ENCODE results near the gene KLF15. TPM values are rescaled to one million over a fixed set of nuclear protein-coding genes. Genes with fewer than 3 reads are reported as not detected.

Gene KLF15
- total RNA-seq, 4 donors from 2014 or later = 138 to 234 (median 176) TPM

DNA sequence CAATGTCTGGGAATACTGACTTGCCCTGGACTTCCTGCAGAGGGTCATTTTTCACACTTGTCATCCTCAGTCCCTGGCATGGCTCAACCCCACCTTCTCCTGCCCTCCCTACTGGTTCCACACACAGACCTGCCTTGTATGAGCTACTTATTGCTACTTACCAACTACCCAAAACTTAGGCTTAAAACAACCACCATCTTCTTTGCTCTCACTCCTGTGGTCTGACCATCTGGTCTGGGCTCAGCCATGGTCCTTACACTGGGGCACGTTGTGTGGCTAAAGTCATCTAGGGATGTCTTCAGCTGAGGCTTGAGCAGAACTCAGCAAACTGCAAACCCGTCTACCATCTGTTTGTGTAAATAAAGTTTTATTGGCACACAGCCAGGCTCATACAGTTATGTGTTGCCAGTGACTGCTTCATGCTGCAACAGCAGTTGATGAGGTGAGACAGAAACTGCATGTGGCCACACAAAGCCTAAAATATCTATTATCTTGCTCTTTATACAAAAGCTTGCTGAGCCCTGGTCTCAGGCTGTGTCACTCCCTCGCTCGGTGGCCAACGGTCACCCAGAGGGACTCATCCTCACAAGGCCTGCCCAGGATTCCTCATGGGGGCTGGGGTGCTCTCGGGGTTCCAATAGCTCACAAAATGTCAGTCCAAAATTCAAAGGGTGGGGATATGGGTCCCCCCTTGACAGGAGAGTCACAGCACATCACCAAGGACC lies 43.5 kb downstream of the KLF15 start:
- H3K36me3 ChIP-seq = peaks cover 0 to 16% (median 0%) of the 10 kb centered on the region in 3 donors
- no peak overlapping the region for H3K27ac ChIP-seq
- H3K9me3 ChIP-seq = peaks cover 0 to 26% (median 0%) of the 10 kb centered on the region in 4 donors
- no peak overlapping the region for H3K4me3 ChIP-seq
- TF ChIP-seq POLR2A (IDR thresholded peaks at IDR 0.05) = no peak
- no peak for TF ChIP-seq EP300 (IDR thresholded peaks at IDR 0.05)
- WGBS, 2 donors = 80 to 84% methylated on average over 6 of the region's 6 CpGs
- H3K27me3 ChIP-seq = no peaks in the 10 kb centered on the region
- no peak for DNase-seq (ENCODE audit: low spot score in 2 of 2)
- H3K4me1 ChIP-seq = no peaks in the 10 kb centered on the region

DNA sequence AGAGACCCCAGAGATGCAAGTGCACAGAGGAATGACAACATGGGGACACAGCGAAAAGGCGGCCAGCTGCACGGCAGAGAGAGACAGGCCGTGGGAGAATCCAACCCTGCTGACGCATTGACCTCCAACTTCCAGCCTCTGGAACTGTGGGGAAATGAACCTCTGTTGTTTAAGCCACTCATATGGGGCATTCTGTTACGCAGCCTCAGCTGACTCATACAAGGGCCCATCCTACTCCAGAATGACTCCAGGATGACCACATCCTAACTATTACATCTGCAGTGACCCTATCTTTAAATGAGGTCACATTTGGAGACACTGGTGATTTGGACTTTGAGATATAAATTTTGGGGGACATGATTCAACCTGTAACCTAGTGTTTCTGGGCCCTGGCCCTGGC lies 44.0 kb downstream of the KLF15 start:
- Histone ChIP-seq H3K36me3 (peaks cover 0 to 16% (median 0%) of the 10 kb centered on the region in 3 donors), H3K4me3 (no peak overlapping the region), H3K9me3 (peaks cover 0 to 23% (median 0%) of the 10 kb centered on the region in 4 donors), H3K27ac (no peak overlapping the region), H3K27me3 (no peaks in the 10 kb centered on the region), H3K4me1 (no peaks in the 10 kb centered on the region)
- WGBS, 2 donors = 92 to 96% methylated on average over 6 of the region's 6 CpGs
- DNase-seq (ENCODE audit: low spot score in 2 of 2) = no peak
- no peak for TF ChIP-seq EP300 (IDR thresholded peaks at IDR 0.05)
- TF ChIP-seq POLR2A (IDR thresholded peaks at IDR 0.05) = no peak
- TF ChIP-seq, protein P1, sequence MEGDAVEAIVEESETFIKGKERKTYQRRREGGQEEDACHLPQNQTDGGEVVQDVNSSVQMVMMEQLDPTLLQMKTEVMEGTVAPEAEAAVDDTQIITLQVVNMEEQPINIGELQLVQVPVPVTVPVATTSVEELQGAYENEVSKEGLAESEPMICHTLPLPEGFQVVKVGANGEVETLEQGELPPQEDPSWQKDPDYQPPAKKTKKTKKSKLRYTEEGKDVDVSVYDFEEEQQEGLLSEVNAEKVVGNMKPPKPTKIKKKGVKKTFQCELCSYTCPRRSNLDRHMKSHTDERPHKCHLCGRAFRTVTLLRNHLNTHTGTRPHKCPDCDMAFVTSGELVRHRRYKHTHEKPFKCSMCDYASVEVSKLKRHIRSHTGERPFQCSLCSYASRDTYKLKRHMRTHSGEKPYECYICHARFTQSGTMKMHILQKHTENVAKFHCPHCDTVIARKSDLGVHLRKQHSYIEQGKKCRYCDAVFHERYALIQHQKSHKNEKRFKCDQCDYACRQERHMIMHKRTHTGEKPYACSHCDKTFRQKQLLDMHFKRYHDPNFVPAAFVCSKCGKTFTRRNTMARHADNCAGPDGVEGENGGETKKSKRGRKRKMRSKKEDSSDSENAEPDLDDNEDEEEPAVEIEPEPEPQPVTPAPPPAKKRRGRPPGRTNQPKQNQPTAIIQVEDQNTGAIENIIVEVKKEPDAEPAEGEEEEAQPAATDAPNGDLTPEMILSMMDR (IDR thresholded peaks at IDR 0.05) = no peak

DNA sequence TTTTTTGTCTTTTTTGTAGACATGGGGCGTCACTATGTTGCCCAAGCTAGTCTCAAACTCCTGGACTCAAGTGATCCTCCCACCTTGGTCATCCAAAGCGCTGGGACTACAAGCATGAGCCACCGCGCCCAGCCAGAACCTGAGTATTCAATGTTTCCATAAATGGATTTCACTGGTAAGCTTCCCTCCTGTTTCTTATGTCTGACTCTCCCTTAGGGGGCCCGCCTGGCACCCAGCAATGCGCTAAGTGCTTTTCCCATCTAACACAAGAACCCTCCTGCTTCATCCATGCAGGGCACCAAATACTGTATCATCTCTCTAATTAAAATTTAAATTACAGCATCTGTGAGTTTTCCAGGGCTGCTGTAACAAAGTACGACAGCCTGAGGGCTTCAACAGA lies 44.9 kb downstream of the KLF15 start:
- no peaks in the 10 kb centered on the region for H3K27me3 ChIP-seq
- H3K4me3 ChIP-seq = no peak overlapping the region
- H3K9me3 ChIP-seq = peaks cover 0 to 15% (median 0%) of the 10 kb centered on the region in 4 donors
- WGBS, 2 donors = 93 to 96% methylated on average over 7 of the region's 7 CpGs
- no peak for DNase-seq (ENCODE audit: low spot score in 2 of 2)
- H3K4me1 ChIP-seq = no peaks in the 10 kb centered on the region
- peaks cover 0 to 21% (median 0%) of the 10 kb centered on the region in 3 donors for H3K36me3 ChIP-seq
- TF ChIP-seq, protein P1 (IDR thresholded peaks at IDR 0.05) = no peak
- TF ChIP-seq POLR2A (IDR thresholded peaks at IDR 0.05) (no peak), EP300 (IDR thresholded peaks at IDR 0.05) (no peak)
- no peak overlapping the region for H3K27ac ChIP-seq

DNA sequence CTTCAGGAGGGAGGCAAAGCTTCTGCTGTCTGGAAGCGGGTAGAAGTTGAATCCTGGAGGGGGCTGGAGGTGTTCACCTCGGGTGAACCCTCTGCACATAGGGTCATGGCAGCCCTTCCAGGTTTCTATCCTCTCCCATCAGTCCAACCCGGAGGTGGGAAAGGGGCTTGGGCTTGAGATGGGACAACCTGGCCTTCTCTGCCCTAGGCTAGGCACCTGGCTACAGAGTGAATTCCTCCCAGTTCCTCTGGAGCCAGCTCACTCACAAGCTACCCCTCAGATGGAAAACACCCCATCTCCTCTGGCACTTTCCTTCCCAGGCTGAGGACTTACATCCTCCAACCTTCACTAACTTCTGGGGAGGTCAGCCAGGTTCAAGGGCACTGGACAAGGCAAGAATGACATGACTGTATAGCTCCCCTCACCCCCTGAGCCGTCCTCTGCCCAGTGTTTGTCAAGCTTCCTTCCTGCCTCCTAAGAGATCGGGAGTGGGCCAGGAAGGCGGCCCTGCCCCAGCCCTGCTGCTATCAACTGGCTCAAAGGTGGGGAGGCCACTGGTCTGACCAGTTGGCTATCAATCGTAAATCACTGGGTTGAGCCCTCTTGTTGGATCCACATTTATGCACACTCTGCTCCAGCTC lies 45.8 kb downstream of the KLF15 start:
- peaks cover 0 to 21% (median 0%) of the 10 kb centered on the region in 3 donors for H3K36me3 ChIP-seq
- no peaks in the 10 kb centered on the region for H3K4me1 ChIP-seq
- WGBS, 2 donors = 68 to 83% methylated on average over 4 to 7 of the region's 7 CpGs
- peaks cover 0 to 14% (median 0%) of the 10 kb centered on the region in 4 donors for H3K9me3 ChIP-seq
- no peak for DNase-seq (ENCODE audit: low spot score in 2 of 2)
- no peak overlapping the region for H3K27ac ChIP-seq
- H3K4me3 ChIP-seq = no peak overlapping the region
- TF ChIP-seq, protein P1 (IDR thresholded peaks at IDR 0.05) = no peak
- no peak for TF ChIP-seq POLR2A (IDR thresholded peaks at IDR 0.05)
- no peak for TF ChIP-seq EP300 (IDR thresholded peaks at IDR 0.05)
- H3K27me3 ChIP-seq = no peaks in the 10 kb centered on the region

DNA sequence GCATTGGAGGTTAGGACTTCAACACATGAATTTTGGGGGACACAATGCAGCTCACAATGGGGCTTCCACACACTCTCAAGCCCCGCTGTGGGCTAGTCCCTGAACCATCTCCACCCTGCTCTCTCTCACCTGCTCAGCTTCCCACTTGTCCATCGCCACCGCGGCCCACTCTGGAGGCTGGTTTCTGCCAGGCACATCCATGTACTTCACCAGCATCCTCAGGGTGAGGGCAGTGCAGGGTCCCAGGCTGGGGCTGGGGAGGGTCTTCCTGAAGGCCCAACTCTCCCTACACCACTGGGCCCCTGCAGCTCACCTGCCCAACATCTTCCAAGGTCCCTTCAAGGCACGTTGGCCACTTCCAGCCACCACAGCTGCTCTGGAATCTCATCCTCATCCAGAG lies 46.4 kb downstream of the KLF15 start:
- Histone ChIP-seq H3K36me3 (peaks cover 0 to 26% (median 0%) of the 10 kb centered on the region in 3 donors), H3K27ac (no peak overlapping the region), H3K27me3 (no peaks in the 10 kb centered on the region), H3K4me3 (no peak overlapping the region), H3K9me3 (peaks cover 0 to 14% (median 0%) of the 10 kb centered on the region in 4 donors), H3K4me1 (no peaks in the 10 kb centered on the region)
- TF ChIP-seq POLR2A (IDR thresholded peaks at IDR 0.05) = no peak
- TF ChIP-seq, protein P1 (IDR thresholded peaks at IDR 0.05) = no peak
- TF ChIP-seq EP300 (IDR thresholded peaks at IDR 0.05) = no peak
- no peak for DNase-seq (ENCODE audit: low spot score in 2 of 2)
- 77 to 86% methylated on average over 5 of the region's 5 CpGs for WGBS, 2 donors
